Tibial artery (tissue), 4 donors: ENCODE results near the gene ZNF606.

ENCODE experiments used
- DNase-seq, 2 donors: peaks; one replicate each; pipeline ENCODE4 v3.0.0-alpha.2; 2019
- H3K27ac ChIP-seq, 2 donors: fragments of 200-600 bp; sonication (generic) in 1 of 2; 1 replicate in 1 of 2; 2 replicates in 1 of 2; pipeline ENCODE4 v1.5.1; 2018 to 2019; ENCODE audit warnings: mild to moderate bottlenecking in 1 of 2
- H3K27me3 ChIP-seq, 2 donors: fragments of 200-600 bp; sonication (generic) in 1 of 2; one replicate each; pipeline versions ENCODE4 v1.5.1 to v1.6.0; 2016 to 2019
- H3K36me3 ChIP-seq, 3 donors: fragments of 200-600 bp; sonication (generic) in 2 of 3; one replicate each; pipeline ENCODE4 v1.5.1; 2016 to 2019; ENCODE audit warnings: mild to moderate bottlenecking in 2 of 3
- H3K4me1 ChIP-seq, 4 donors: fragments of 200-600 bp; sonication (generic) in 2 of 4; 1 replicate in 3 of 4; 2 replicates in 1 of 4; pipeline ENCODE4 v1.5.1; 2016 to 2019
- H3K4me3 ChIP-seq, 2 donors: fragments of 200-600 bp; sonication (generic) in 1 of 2; 1 replicate in 1 of 2; 2 replicates in 1 of 2; pipeline ENCODE4 v1.5.1; 2018 to 2019; ENCODE audit warnings: mild to moderate bottlenecking in 2 of 2
- H3K9me3 ChIP-seq, 3 donors: fragments of 200-600 bp; sonication (generic) in 1 of 3; one replicate each; pipeline ENCODE4 v1.5.1; 2016 to 2019
- CTCF ChIP-seq, 2 experiments: fragments of 200-600 bp in 1 of 2; fragments of 450-650 bp in 1 of 2; IDR thresholded peaks; one replicate each; pipeline ENCODE4 v1.5.1; 2017 to 2019; ENCODE audit warnings: antibody characterized with exemption in 2 of 2, mild to moderate bottlenecking in 1 of 2, moderate library complexity in 1 of 2
- intact Hi-C: fragments of 100-400 bp; cut with DNase I; formaldehyde crosslinking; loops from one replicate; pipeline ENCODE4 v1.15.0; 2023; ENCODE audit warnings: low total_unique reads

Gene ZNF606

GRCh38 chr19:57947088-57947418 lies 55.6 kb downstream of the ZNF606 start:
- TF ChIP-seq CTCF (IDR thresholded peaks at IDR 0.05) = no peak
- DNase-seq = no peak
- Histone ChIP-seq H3K4me1 (peaks cover 0 to 13% (median 4%) of the 10 kb centered on the region in 4 donors), H3K4me3 (peak overlapping the region; percentile 70 to 95), H3K27ac (peak overlapping the region; percentile 80 to 86), H3K27me3 (no peaks in the 10 kb centered on the region), H3K9me3 (peaks cover 0 to 46% (median 43%) of the 10 kb centered on the region in 3 donors), H3K36me3 (peaks cover 34 to 39% (median 38%) of the 10 kb centered on the region in 3 donors)
- intact Hi-C loops = no loop called here

GRCh38 chr19:57946316-57946715 lies 56.3 kb downstream of the ZNF606 start:
- Histone ChIP-seq H3K4me3 (peak overlapping the region in 1 of 2 donors; percentile 95), H3K27ac (no peak overlapping the region), H3K36me3 (peaks cover 41 to 46% (median 46%) of the 10 kb centered on the region in 3 donors), H3K4me1 (peaks cover 0 to 13% (median 4%) of the 10 kb centered on the region in 4 donors), H3K9me3 (peaks cover 2 to 53% (median 51%) of the 10 kb centered on the region in 3 donors), H3K27me3 (no peaks in the 10 kb centered on the region)
- intact Hi-C loops = no loop called here
- TF ChIP-seq CTCF (IDR thresholded peaks at IDR 0.05) = no peak
- no peak for DNase-seq

GRCh38 chr19:57941593-57941992 lies 61.0 kb downstream of the ZNF606 start:
- Histone ChIP-seq H3K36me3 (peaks cover 83 to 90% (median 86%) of the 10 kb centered on the region in 3 donors), H3K27ac (no peak overlapping the region), H3K4me3 (no peak overlapping the region), H3K4me1 (peaks cover 0 to 7% (median 1%) of the 10 kb centered on the region in 4 donors), H3K27me3 (no peaks in the 10 kb centered on the region), H3K9me3 (peaks cover 5 to 96% (median 84%) of the 10 kb centered on the region in 3 donors)
- intact Hi-C loops = no loop called here
- TF ChIP-seq CTCF (IDR thresholded peaks at IDR 0.05) = no peak
- no peak for DNase-seq

GRCh38 chr19:57935731-57936130 lies 66.9 kb downstream of the ZNF606 start:
- Histone ChIP-seq H3K27ac (no peak overlapping the region), H3K9me3 (peaks cover 3 to 92% (median 77%) of the 10 kb centered on the region in 3 donors), H3K36me3 (peaks cover 42 to 75% (median 54%) of the 10 kb centered on the region in 3 donors), H3K4me1 (no peaks in the 10 kb centered on the region), H3K4me3 (no peak overlapping the region), H3K27me3 (no peaks in the 10 kb centered on the region)
- intact Hi-C loops = no loop called here
- no peak for TF ChIP-seq CTCF (IDR thresholded peaks at IDR 0.05)
- no peak for DNase-seq

GRCh38 chr19:57934820-57935665 lies 67.6 kb downstream of the ZNF606 start, which contains the start of gene ZNF418:
TSS of gene ZNF418 (minus strand) at chr19:57935402. CDS start at chr19:57933822, 1,580 bp downstream.
- no peak for TF ChIP-seq CTCF (IDR thresholded peaks at IDR 0.05)
- intact Hi-C loops = no loop called here
- H3K4me1 ChIP-seq = no peaks in the 10 kb centered on the region
- no peaks in the 10 kb centered on the region for H3K27me3 ChIP-seq
- peaks cover 3 to 94% (median 82%) of the 10 kb centered on the region in 3 donors for H3K9me3 ChIP-seq
- peaks cover 36 to 77% (median 55%) of the 10 kb centered on the region in 3 donors for H3K36me3 ChIP-seq
- H3K4me3 ChIP-seq = peak within 1 kb of the TSS; percentile 56 to 61
- peak in 1 of 2 donors; percentile 29 for DNase-seq
- H3K27ac ChIP-seq = peak within 1 kb of the TSS; percentile 50 to 57
